HG03159 (cell line): Measurements from ENCODE around the gene KRTAP21-3.
"Not testable (repeated sequence)": the region's sequence is repeated elsewhere in the genome, so short reads cannot be mapped to it uniquely, and the experiment has no call there.

ENCODE experiments used
- ATAC-seq: cut with Tn5 transposase; IDR thresholded peaks from one replicate; pipeline ENCODE4 v1.9.1; 2021; ENCODE audit warnings: mild to moderate bottlenecking, moderate library complexity; ENCODE audit not compliant: unreplicated experiment

KRTAP21-3 gene, protein sequence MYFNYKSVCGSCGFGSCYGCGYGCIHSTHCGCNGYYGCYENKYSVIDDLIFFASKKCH

DNA sequence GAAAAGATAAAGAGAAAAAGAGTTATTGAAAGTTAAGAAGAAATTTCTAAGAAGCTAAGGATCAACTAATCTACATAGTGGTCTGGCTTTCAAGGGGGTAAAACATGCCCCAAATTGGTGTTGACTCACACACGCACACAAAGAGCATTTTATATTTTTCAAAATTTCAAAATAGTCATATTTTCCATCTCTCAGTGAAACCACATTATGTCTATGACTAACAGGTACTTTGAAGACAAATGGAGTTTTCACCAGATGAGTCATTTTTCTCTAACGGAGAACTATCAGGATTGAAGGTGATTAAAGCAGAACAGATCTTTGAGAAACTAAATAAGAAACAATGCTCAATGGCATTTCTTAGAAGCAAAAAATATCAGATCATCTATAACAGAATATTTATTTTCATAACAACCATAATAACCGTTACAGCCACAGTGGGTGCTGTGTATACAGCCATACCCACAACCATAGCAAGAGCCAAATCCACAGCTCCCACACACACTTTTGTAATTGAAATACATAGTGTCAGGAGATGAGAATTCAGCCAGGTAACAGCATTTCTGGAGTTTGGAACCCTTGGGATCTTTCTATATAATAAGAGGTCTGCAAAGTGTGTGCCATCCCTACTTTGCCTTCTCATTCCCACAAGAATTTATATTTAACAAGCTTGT lies at the start of gene KRTAP21-3:
TSS of gene KRTAP21-3 (minus strand) at position 539 of the 671 bp plus-strand sequence. CDS start at position 521, 18 bp downstream.
- no peak for ATAC-seq

DNA sequence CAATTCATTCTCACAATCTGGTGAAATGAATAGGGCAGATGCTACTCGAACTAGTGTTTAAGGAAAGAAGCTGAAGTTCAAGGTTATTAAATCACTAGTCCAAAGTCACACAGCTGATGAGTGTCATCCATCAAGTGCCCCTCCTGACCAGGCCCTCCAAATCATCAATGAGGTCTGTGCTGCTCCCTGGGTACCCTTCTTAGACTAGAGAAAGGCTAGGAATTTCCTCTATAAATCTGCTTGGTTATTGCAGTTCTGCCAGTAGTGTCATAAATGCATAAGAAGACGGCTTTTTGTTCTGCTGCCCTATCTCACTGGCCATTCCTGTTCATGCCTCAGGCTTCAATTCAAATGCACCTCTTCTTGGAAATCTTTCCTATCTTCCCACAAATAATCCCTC lies 42.2 kb upstream of the KRTAP21-3 start:
- ATAC-seq: no peak

DNA sequence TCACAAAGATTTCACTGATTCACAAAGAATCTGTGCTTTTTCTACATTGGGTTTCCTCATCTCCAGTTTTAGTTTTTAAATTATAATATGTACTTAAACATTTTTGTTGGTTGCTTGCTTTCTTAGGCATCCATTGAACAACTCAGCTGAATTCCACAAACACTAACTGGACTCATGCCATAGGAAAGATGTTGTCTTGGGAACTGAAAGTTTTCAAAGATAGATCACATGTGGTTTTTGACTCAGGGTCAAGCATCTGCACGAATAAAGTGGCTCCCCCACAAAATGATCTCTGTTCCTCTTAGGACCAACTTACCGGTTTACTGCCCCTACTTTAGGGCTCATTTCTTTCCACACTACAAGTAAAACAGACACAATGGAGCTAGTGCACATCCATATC lies 39.7 kb upstream of the KRTAP21-3 start:
- no peak for ATAC-seq

DNA sequence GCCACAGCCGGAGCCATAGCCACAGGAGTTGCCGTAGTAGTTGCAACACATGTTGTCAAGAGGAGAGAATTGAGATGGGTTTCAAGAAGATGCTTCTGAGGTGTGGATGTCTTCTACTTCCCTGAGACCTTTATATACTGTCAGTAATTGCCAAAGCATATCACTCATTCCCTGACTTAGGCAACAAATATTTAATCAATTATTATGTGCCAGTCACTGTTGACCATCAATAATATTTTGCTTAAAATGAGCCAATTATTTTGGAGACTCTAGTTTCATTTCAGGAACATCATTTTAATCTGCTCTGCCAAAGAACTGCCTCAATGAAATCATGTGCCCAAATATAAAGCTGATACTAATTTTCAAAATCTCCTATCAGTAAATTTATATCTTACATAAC lies 36.8 kb upstream of the KRTAP21-3 start, which contains the start of gene KRTAP21-1:
TSS of gene KRTAP21-1 (minus strand) at position 101 of the 400 bp plus-strand sequence. CDS start at position 51, 50 bp downstream.
- not testable (repeated sequence) for ATAC-seq

DNA sequence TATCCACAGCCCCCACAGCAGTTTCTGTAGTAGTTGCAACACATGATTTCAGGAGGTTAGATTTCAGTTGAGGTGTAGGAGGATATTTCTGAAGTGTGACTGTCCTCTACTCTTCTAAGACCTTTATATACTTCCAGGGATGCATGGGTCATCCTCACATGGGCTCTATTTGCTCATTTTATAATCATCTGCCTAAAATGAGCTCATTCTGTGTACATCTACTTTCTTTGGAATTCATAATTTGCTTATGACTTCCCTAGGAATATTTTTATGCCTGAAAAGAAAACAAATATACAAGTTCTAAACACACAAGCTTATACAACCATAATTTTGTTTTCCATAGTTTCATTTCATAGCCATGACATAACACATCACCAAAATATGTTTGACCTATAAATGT lies 28.6 kb upstream of the KRTAP21-3 start, which contains the start of gene KRTAP21-2:
TSS of gene KRTAP21-2 (minus strand) at position 101 of the 400 bp plus-strand sequence. CDS start at position 44, 57 bp downstream.
- no peak for ATAC-seq

DNA sequence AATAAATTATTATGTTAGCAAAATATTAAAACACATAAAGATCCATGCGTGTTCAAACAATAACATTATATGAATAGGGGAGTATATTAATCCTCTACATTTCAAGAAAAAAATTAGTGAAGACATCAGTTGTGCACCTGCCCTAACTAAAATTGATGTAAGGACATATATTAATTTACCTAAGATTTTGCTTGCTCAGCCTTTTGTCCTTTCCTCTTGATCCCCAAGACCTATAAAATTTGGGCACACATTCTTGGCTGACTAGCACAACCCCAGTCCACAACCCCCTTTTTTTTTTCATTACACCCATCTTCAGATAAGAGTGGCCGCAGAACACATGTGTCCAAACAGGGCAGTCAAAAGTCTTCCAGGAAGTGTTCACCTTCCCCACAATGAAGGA lies 21.9 kb upstream of the KRTAP21-3 start:
- ATAC-seq: no peak

DNA sequence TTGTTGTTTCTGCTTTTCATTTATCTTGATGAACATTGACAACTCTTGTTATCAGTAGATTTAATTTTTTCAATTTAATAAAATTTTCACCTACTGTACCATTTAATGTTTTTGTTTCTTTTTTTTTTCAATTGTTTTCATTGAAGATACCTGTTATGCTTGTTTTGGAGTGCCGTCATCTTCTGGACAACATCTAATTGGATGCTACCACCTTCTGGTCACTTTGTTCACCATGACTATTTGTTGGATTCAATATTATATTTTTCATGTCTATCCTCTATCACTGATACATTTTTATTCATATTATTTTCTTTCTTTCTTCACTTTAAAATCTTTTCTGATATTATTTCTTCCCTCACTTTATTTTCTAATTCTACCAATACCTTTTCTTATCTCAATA lies 14.4 kb upstream of the KRTAP21-3 start:
- no peak for ATAC-seq

DNA sequence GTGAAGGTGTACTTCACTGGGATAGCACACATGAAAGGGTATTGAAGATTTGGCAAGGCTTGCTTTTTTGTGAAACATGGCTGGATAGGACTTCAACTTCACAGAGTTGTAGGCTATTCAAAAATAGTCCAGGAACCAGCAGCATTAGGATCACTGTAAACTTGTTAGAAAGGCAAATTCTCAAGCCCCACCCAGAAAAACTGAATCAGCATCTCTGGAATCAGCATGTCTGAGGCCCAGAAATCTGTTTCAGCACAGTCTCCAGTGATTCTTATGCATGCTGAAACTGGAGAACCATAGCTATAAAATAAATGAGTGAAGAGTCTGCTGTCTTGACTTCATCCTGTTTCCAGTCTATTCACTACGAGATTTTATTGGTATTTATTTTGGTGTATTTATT lies 8.1 kb upstream of the KRTAP21-3 start:
- no peak for ATAC-seq

DNA sequence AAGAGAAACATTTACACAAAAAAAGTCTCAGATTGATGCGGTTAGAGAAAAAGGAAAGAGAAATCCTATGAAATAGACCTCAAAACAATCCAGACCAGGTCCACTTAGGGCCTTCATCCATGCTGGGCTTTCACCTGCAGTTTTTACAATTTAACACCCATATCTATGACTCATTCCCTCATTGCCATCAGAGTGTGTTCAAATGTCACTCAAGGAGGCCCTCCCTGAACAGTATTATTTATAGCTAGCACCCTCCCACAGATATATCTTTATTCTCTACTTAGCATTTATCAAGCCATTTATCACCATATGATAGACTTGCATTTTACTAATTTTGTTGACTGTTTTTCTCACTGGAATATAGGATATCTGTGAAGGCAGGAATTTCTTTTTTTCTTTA lies 824 bp upstream of the KRTAP21-3 start:
- ATAC-seq: no peak

DNA sequence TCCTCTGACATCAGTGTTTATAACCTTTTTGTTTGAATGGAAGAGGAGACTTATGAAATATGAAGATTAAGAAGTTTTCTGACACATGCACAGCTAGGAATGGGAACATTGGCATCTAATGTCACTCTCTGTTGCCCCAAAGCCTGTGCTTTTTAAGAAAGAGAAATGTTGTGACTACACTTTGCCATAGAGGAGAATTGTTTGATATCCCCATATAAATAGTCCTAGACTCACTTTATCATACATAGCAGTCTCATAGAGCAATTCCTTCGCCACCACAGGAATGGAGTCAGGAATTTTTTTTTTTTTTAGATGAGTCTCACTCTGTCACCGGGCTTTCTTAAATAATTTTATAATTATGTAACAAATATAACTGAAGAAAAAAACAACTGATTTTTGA lies 1.5 kb downstream of the KRTAP21-3 start:
- ATAC-seq: no peak

DNA sequence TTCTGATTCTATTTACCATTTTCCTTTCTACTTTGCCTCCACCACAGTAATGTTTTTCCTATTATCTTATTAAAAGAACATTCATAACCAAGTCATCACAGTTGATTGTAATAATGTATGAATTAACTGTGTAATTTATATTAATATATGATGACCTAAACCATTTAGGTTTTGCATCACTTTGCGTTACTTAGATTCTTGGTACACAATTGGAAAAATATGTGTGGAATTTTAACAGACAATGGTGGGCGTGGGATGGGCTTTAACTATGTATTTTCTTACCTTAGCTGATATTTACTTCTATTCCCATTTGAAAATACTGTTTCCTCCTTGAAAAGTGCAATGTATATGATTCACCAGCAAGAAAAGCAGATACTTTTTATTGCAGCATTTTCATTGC lies 3.6 kb downstream of the KRTAP21-3 start:
- no peak for ATAC-seq

DNA sequence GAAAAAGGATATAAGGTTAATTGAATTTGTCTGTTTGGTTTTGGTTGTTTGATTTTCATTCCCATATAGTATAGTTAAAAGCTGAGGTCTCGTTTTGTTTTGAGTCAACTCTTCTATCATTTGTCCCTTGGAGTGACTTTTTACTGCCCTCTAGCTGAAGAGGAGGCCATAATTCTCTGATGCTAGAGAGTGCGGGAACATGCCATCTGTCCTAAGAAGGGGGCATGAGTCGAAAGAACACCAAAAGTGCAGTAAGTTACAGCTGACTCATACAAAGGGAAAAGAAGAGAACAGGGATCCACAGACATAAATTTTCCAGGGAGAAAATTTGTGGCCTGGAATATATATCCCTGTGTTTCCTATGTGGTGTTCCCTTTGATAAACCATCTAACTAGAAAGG lies 4.1 kb downstream of the KRTAP21-3 start:
- no peak for ATAC-seq

DNA sequence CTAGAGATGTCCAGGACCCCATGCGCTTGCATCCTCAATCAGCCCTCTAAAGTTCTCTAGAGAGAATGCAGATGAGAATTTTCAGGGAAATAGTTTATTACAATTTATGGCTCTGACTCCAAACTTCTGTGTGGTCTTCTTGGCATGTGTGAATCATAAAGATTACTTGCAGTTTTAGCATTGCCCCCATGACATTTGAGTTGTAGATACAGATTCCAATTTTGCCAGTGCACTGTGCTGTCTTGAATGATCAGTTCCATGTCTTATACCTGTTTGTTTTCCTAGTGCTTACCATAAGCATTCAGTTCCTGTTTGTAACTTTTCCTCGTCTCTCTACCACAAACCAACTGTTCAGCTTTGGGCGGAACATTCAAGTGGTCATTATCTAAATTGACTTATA lies 4.8 kb downstream of the KRTAP21-3 start:
- no peak for ATAC-seq

DNA sequence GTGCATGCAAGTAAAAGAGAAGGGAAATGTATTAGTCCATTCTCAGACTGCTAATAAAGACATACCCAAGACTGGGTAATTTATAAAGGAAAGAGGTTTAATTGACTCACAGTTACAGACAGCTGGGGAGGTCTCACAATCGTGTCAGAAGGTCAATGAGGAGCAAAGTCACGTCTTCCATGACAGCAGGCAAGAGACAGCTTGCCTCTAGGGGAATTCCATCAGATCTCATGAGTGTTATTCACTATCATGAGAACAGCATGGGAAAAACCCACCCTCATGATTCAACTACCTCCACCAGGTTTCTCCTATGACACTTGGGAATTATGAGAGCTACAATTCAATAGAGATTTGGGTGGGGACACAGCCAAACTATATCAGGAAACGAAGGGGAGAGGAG lies 8.1 kb downstream of the KRTAP21-3 start:
- ATAC-seq: no peak

DNA sequence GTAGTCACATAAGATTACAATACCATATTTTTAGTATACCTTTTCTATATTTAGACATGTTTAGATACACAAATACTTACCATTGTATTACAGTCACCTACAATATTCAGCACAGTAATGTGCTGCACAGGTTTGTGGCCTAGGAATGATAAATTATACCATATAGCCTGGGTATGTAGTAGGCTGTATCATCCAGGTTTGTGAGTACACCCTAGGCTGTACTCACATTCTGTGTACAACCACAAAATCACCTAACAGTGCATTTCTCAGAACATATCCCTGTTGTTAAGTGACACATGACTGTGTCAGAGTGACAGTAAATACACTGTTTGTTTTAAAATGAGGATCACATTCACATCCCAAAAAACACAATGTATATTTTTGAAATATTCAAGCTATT lies 11.2 kb downstream of the KRTAP21-3 start:
- ATAC-seq: no peak

DNA sequence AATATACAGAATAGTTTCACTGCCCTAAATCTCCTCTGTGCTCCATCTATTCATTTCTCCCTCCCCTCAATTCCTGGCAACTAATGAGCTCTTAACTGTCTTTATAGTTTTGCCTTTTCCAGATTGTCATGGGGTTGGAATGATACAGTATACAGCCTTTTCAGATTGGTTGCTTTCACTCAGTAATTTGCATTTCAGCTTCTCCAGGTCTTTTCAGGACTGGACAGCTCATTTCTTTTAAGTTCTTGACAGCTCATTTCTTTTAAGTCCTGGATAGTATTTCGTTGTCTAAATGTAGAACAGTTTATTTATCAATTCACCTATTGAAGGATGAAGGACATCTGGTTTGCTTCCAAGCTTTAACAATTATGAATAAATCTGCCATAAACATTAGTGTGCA lies 22.6 kb downstream of the KRTAP21-3 start:
- ATAC-seq: no peak

DNA sequence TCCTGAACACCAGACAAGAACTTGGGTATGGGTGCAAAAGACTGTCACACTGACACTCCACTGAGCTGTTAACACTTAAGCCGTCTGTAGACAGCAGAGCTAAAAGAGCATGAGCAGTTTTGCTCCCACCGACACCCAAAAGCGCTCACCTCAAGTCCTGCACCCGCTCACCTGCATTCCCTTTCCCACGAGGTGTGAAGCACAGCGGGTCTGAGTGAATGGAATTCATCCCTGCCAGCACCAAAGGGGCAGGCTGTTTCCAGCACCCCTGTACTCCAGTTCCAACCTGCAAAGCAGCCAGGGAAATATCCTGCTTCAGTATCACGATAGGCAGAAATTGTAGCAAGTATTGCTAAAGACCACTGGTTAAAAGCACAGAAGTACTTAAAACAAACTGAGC lies 28.8 kb downstream of the KRTAP21-3 start:
- ATAC-seq: no peak

DNA sequence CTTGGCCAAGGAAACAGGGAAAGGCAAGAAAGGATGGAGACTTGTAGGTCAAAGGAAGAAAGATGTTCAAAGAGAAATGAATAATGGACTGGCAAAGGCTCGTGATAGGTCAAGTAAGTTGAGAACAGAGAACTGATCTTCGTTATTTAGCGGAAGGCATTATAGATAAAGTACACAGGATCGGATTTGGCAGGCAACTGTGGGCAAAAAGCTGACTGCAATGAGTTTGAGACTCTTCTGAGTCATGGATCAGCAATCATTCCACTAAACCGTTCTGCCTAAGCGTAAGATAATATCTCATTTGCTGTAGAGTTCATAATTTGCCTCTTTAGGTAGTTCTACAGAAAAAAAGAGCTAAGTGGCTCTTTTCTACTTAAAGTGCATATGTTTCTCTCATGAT lies 34.1 kb downstream of the KRTAP21-3 start:
- no peak for ATAC-seq

DNA sequence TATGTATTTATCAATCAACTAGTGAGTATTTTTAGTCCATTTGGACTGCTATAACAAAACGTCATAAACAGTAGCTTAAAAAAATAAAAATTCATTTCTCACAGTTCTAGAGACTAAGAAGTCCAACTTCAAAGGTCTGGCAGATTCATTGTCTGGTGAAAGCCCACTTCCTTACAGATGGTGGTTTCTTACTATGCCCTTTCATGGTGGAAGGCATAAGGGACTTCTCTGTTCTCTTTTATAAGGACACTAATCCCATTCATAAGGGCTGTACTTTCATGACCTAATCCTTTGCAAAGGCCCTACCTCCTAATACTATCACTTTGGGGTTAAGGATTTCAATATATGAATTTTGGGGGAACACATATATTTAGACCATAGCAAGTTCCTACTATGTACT lies 38.0 kb downstream of the KRTAP21-3 start:
- ATAC-seq: no peak

DNA sequence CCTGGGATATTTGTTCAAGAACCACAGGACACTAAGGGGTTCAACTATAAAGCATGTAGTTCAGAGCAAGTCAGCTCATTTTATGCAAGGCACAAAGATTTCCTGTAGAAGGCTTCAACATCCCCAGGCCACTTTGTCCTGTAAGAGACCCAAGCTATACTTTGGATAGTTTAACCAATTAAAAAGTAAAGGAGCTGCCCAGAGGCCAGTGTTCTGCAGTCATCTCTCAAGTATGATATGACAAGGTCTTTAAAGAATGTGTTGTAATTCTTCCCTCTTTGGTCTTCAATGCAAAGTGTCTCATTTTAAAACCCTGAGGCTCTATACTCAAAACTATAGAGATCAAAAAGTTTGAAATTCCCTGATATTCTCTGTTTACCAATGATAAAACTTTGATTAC lies 41.8 kb downstream of the KRTAP21-3 start:
- no peak for ATAC-seq

DNA sequence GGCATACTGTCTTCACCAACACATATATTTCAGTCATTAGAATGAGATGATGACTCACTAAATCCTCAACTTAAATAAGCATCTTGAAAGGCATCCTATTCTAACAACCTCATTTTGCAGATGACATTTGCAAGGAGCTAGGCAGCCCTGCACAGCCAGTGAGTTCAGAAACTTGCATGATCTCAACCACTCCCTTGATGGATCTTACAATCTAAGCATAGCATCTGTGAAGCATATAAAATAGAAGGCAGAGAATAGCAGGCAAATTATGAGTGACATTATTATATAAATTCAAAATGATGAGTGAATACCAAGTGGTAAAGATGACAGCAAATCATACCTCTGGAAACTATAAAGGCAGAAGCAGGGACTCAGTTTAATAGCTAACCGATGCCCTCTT lies 44.3 kb downstream of the KRTAP21-3 start:
- ATAC-seq: no peak

DNA sequence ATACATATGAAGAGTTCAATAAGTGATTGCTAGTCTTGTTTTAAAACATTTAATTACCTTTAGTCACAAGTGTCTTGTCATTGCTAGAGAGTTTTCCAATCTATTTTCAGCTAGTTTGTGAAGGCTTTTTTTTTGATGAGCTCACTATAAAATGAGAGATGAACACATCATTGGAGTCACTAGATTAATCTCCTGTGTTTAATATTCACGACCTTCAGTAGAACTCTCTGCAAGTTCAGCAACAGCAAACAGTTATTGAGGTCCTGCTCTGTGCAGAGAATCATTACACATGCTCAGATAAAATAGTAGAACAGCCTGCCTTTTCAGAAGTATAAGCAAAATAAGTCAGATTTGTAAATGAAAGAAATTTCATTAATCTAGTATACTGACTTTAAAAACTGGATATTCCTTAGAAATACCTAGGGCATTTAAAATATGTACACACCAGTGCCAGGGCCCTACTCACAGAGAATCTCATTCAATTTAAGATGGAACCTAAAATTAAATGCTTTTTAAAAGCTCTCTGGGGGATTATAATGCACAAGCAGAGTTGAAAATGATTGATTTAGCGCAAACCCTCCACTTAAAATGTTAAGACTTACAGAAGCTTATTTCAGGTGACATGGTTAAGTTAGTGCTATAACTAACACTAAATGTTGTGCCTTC lies 45.5 kb downstream of the KRTAP21-3 start:
- ATAC-seq: no peak
